Mesenchymal stem cell (in vitro differentiated cells and primary cell): ENCODE results near the gene ATP2B3.

Source experiments
- DNase-seq: peaks from one replicate; pipeline ENCODE4 v3.0.0-alpha.2; 2013
- H2AFZ ChIP-seq: one replicate; pipeline ENCODE4 v1.6.1; 2013; ENCODE audit warnings: low read depth, mild to moderate bottlenecking, control low read depth, inconsistent platforms, low read length, moderate library complexity
- H2AK5ac ChIP-seq: 2 replicates; pipeline ENCODE4 v1.6.1; 2013; ENCODE audit warnings: low read length, moderate library complexity, mild to moderate bottlenecking, inconsistent platforms; ENCODE audit not compliant: severe bottlenecking
- H2BK120ac ChIP-seq: one replicate; pipeline ENCODE4 v1.6.1; 2013; ENCODE audit warnings: low read depth, mild to moderate bottlenecking, inconsistent platforms, low read length, moderate library complexity
- H2BK12ac ChIP-seq, 2 experiments: one replicate each; pipeline ENCODE4 v1.6.1; 2013; ENCODE audit warnings: inconsistent platforms in 2 of 2, low read length in 2 of 2, mild to moderate bottlenecking in 2 of 2, moderate library complexity in 2 of 2, control low read depth in 1 of 2
- H2BK15ac ChIP-seq: one replicate; pipeline ENCODE4 v1.6.1; 2013; ENCODE audit warnings: mild to moderate bottlenecking, low read depth, inconsistent platforms; ENCODE audit not compliant: poor library complexity, severe bottlenecking
- H2BK5ac ChIP-seq: 2 replicates; pipeline ENCODE4 v1.6.1; 2013; ENCODE audit warnings: low read depth, mild to moderate bottlenecking, low read length, control low read depth, inconsistent platforms; ENCODE audit not compliant: poor library complexity, severe bottlenecking
- H3K14ac ChIP-seq, 2 experiments: one replicate each; pipeline ENCODE4 v1.6.1; 2013; ENCODE audit warnings: inconsistent platforms in 2 of 2, low read length in 2 of 2, control low read depth in 1 of 2, mild to moderate bottlenecking in 1 of 2, moderate library complexity in 1 of 2
- H3K18ac ChIP-seq, 2 experiments: one replicate each; pipeline ENCODE4 v1.6.1; 2013; ENCODE audit warnings: inconsistent platforms in 2 of 2, low read length in 2 of 2, control low read depth in 1 of 2, low read depth in 1 of 2, mild to moderate bottlenecking in 1 of 2
- H3K23ac ChIP-seq, 2 experiments: one replicate each; pipeline ENCODE4 v1.6.1; 2013; ENCODE audit warnings: inconsistent platforms in 2 of 2, low read length in 2 of 2, mild to moderate bottlenecking in 2 of 2, moderate library complexity in 2 of 2, control low read depth in 1 of 2
- H3K27ac ChIP-seq: 2 replicates; pipeline ENCODE4 v1.5.1; 2013; ENCODE audit warnings: mild to moderate bottlenecking, moderate library complexity, low read length, control low read depth, inconsistent platforms; ENCODE audit not compliant: poor library complexity, severe bottlenecking
- H3K27me3 ChIP-seq, 2 experiments: 2 replicates each; pipeline versions ENCODE4 v1.6.1 to v1.7.0; 2013; ENCODE audit warnings: low read length in 2 of 2, mild to moderate bottlenecking in 2 of 2, moderate library complexity in 2 of 2, control low read depth in 1 of 2, inconsistent platforms in 1 of 2; ENCODE audit not compliant: control insufficient read depth in 1 of 2, insufficient read depth in 1 of 2
- H3K36me3 ChIP-seq, 2 experiments: 2 replicates each; pipeline versions ENCODE4 v1.6.1 to v1.7.0; 2013; ENCODE audit warnings: low read length in 2 of 2, control low read depth in 1 of 2, inconsistent platforms in 1 of 2, low read depth in 1 of 2, mild to moderate bottlenecking in 1 of 2; ENCODE audit not compliant: insufficient read depth in 2 of 2, control insufficient read depth in 1 of 2
- H3K4ac ChIP-seq, 2 experiments: one replicate each; pipeline ENCODE4 v1.6.1; 2013; ENCODE audit warnings: inconsistent platforms in 2 of 2, low read length in 2 of 2, mild to moderate bottlenecking in 2 of 2, moderate library complexity in 2 of 2, control low read depth in 1 of 2, low read depth in 1 of 2
- H3K4me1 ChIP-seq: 2 replicates; pipeline ENCODE4 v1.6.1; 2013; ENCODE audit warnings: low read depth, low read length, control low read depth; ENCODE audit not compliant: control insufficient read depth, insufficient read depth
- H3K4me2 ChIP-seq: 2 replicates; pipeline ENCODE4 v1.6.1; 2013; ENCODE audit warnings: low read length, mild to moderate bottlenecking, inconsistent platforms; ENCODE audit not compliant: poor library complexity, severe bottlenecking
- H3K4me3 ChIP-seq, 2 experiments: 2 replicates each; pipeline versions ENCODE4 v1.5.1 to v1.7.0; 2013; ENCODE audit warnings: low read length in 2 of 2, mild to moderate bottlenecking in 2 of 2, control low read depth in 1 of 2, low read depth in 1 of 2; ENCODE audit not compliant: insufficient read depth in 1 of 2
- H3K79me1 ChIP-seq: replicated peaks from 2 replicates; pipeline ENCODE4 v1.6.1; 2013; ENCODE audit warnings: mild to moderate bottlenecking, control low read depth, low read length, inconsistent platforms; ENCODE audit not compliant: poor library complexity, severe bottlenecking
- H3K9ac ChIP-seq: 2 replicates; pipeline ENCODE4 v1.7.0; 2013; ENCODE audit warnings: mild to moderate bottlenecking, low read length, moderate library complexity
- H3K9me3 ChIP-seq: 2 replicates; pipeline ENCODE4 v1.7.0; 2013; ENCODE audit warnings: mild to moderate bottlenecking, low read length; ENCODE audit not compliant: control insufficient read depth
- H4K8ac ChIP-seq: one replicate; pipeline ENCODE4 v1.6.1; 2013; ENCODE audit warnings: inconsistent platforms, mild to moderate bottlenecking, low read length, moderate library complexity
- H4K91ac ChIP-seq: one replicate; pipeline ENCODE4 v1.6.1; 2013; ENCODE audit warnings: mild to moderate bottlenecking, low read length, inconsistent platforms
- WGBS: methylation state at CpG from one replicate; pipeline ENCODE4 v1.1.7; 2013; ENCODE audit warnings: mixed read lengths; 5-methylcytosine and 5-hydroxymethylcytosine counted together

Gene ATP2B3

GRCh38 chrX:153624196-153625091, 107.0 kb downstream of the ATP2B3 start:
- H2BK120ac ChIP-seq: no peak overlapping the region
- no peak overlapping the region for H3K27ac ChIP-seq
- H2AK5ac ChIP-seq: peak overlapping the region; percentile 37
- no peak overlapping the region for H4K8ac ChIP-seq
- H3K36me3 ChIP-seq: no peaks in the 10 kb centered on the region
- no peak overlapping the region for H3K4me3 ChIP-seq
- H3K4me1 ChIP-seq: peaks cover 35% of the 10 kb centered on the region
- no peak overlapping the region for H3K4ac ChIP-seq
- WGBS: 91% methylated on average over 12 of the region's 15 CpGs
- H3K23ac ChIP-seq: no peak overlapping the region
- no peak overlapping the region for H3K18ac ChIP-seq
- H2BK5ac ChIP-seq: no peak overlapping the region
- no peak overlapping the region for H3K4me2 ChIP-seq
- H2BK15ac ChIP-seq: no peak overlapping the region
- no peak overlapping the region for H4K91ac ChIP-seq
- H2AFZ ChIP-seq: no peak overlapping the region
- no peak for DNase-seq
- no peak overlapping the region for H2BK12ac ChIP-seq
- no peak overlapping the region for H3K9ac ChIP-seq
- no peak overlapping the region for H3K14ac ChIP-seq
- H3K9me3 ChIP-seq: no peaks in the 10 kb centered on the region
- H3K27me3 ChIP-seq: peaks cover 0 to 71% of the 10 kb centered on the region in 2 experiments
- no peaks in the 10 kb centered on the region for H3K79me1 ChIP-seq

GRCh38 chrX:153625271-153626024, 108.0 kb downstream of the ATP2B3 start:
- no peak overlapping the region for H3K4ac ChIP-seq
- H3K23ac ChIP-seq: no peak overlapping the region
- no peak overlapping the region for H3K4me3 ChIP-seq
- no peak overlapping the region for H2AFZ ChIP-seq
- H2AK5ac ChIP-seq: no peak overlapping the region
- H3K79me1 ChIP-seq: no peaks in the 10 kb centered on the region
- H3K27ac ChIP-seq: no peak overlapping the region
- no peak overlapping the region for H4K8ac ChIP-seq
- H4K91ac ChIP-seq: no peak overlapping the region
- no peak overlapping the region for H2BK120ac ChIP-seq
- H3K18ac ChIP-seq: no peak overlapping the region
- H3K36me3 ChIP-seq: no peaks in the 10 kb centered on the region
- no peak overlapping the region for H2BK5ac ChIP-seq
- DNase-seq: no peak
- H2BK15ac ChIP-seq: no peak overlapping the region
- WGBS: 89% methylated on average over 15 of the region's 21 CpGs
- no peak overlapping the region for H3K9ac ChIP-seq
- H3K4me1 ChIP-seq: peaks cover 35% of the 10 kb centered on the region
- H3K27me3 ChIP-seq: peaks cover 0 to 78% of the 10 kb centered on the region in 2 experiments
- H3K9me3 ChIP-seq: peaks cover 9% of the 10 kb centered on the region
- H2BK12ac ChIP-seq: no peak overlapping the region
- H3K4me2 ChIP-seq: no peak overlapping the region
- no peak overlapping the region for H3K14ac ChIP-seq

- H3K4me2 ChIP-seq: no peak overlapping the region
- H3K4me1 ChIP-seq: peaks cover 35% of the 10 kb centered on the region
- no peaks in the 10 kb centered on the region for H3K36me3 ChIP-seq
- H2AK5ac ChIP-seq: peak overlapping the region; percentile 42
- no peak overlapping the region for H2BK15ac ChIP-seq
- no peak overlapping the region for H3K4ac ChIP-seq
- H2BK12ac ChIP-seq: no peak overlapping the region
- peaks cover 0 to 85% of the 10 kb centered on the region in 2 experiments for H3K27me3 ChIP-seq
- no peak overlapping the region for H3K14ac ChIP-seq
- no peak overlapping the region for H3K9ac ChIP-seq
- no peak overlapping the region for H2BK5ac ChIP-seq
- no peak for DNase-seq
- peaks cover 14% of the 10 kb centered on the region for H3K9me3 ChIP-seq
- H3K27ac ChIP-seq: no peak overlapping the region
- H4K8ac ChIP-seq: no peak overlapping the region
- H3K18ac ChIP-seq: no peak overlapping the region
- H2BK120ac ChIP-seq: no peak overlapping the region
- no peak overlapping the region for H3K23ac ChIP-seq
- no peak overlapping the region for H4K91ac ChIP-seq
- no peak overlapping the region for H2AFZ ChIP-seq
- H3K79me1 ChIP-seq: no peaks in the 10 kb centered on the region
- no peak overlapping the region for H3K4me3 ChIP-seq
- 84% methylated on average over 12 of the region's 16 CpGs for WGBS
Measured at GRCh38 chrX:153626025-153626633, 108.7 kb downstream of the ATP2B3 start.
